ENCODE results near the gene CARD14. TPM values are rescaled to one million over a fixed set of nuclear protein-coding genes. Genes with fewer than 3 reads are reported as not detected.

The CARD14 gene
- total RNA-seq, 1 donor from 2014 or later, result not detected

DNA sequence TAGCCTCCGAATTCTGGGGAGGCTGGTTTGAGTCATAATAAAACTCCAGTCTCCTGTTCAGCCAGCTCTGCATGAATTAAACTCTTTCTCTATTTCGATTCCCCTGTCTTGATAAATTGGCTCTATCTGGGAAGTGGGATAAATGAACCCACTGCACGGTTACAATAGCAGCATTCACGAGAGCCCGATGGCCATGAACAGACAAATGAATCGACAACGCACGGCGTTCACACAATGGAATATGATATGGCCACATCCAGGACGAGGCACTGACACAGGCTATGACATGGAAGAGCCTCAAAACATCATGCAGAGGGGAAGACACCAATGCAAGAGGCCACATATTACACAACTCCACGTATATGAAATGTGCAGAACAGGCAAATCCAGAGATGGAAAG is 5.6 kb upstream of the CARD14 start:
- DNase-seq (ENCODE audit: low read depth), result no peak
- peaks cover 5% of the 10 kb centered on the region for H3K27me3 ChIP-seq (ENCODE audit: control insufficient read depth, insufficient read depth, low read length)
- H3K36me3 ChIP-seq (ENCODE audit: control insufficient read depth, insufficient read depth, low read length), result no peaks in the 10 kb centered on the region
- TF ChIP-seq, protein P1, sequence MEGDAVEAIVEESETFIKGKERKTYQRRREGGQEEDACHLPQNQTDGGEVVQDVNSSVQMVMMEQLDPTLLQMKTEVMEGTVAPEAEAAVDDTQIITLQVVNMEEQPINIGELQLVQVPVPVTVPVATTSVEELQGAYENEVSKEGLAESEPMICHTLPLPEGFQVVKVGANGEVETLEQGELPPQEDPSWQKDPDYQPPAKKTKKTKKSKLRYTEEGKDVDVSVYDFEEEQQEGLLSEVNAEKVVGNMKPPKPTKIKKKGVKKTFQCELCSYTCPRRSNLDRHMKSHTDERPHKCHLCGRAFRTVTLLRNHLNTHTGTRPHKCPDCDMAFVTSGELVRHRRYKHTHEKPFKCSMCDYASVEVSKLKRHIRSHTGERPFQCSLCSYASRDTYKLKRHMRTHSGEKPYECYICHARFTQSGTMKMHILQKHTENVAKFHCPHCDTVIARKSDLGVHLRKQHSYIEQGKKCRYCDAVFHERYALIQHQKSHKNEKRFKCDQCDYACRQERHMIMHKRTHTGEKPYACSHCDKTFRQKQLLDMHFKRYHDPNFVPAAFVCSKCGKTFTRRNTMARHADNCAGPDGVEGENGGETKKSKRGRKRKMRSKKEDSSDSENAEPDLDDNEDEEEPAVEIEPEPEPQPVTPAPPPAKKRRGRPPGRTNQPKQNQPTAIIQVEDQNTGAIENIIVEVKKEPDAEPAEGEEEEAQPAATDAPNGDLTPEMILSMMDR (IDR thresholded peaks at IDR 0.05; ENCODE audit: insufficient read depth, low read length, poor library complexity, severe bottlenecking), result no peak
- no peak overlapping the region for H3K4me3 ChIP-seq (ENCODE audit: low read depth, low read length)

DNA sequence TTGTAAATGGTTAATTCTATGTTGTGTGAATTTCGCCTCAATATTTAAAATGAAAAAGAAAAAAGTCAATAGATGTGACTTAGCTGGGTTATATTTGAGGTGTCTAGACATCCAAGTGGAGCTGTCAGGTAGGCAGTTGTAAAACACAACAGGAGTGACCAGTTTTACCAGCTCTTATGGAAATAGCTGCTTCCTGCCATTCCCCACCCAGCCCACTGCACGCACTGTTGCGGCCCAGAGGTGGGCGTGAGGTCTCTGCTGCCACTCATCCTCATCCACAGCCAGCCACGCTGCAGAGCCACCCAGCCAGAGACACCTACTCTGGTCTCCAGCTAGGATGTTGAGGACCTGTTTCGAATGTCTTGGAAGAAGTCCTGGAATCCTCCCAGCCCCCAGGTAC is 3.4 kb upstream of the CARD14 start:
- Histone ChIP-seq H3K4me3 (ENCODE audit: low read depth, low read length) (no peak overlapping the region), H3K27me3 (ENCODE audit: control insufficient read depth, insufficient read depth, low read length) (peaks cover 9% of the 10 kb centered on the region), H3K36me3 (ENCODE audit: control insufficient read depth, insufficient read depth, low read length) (no peaks in the 10 kb centered on the region)
- DNase-seq (ENCODE audit: low read depth), result no peak
- TF ChIP-seq, protein P1 (IDR thresholded peaks at IDR 0.05; ENCODE audit: insufficient read depth, low read length, poor library complexity, severe bottlenecking), result no peak

DNA sequence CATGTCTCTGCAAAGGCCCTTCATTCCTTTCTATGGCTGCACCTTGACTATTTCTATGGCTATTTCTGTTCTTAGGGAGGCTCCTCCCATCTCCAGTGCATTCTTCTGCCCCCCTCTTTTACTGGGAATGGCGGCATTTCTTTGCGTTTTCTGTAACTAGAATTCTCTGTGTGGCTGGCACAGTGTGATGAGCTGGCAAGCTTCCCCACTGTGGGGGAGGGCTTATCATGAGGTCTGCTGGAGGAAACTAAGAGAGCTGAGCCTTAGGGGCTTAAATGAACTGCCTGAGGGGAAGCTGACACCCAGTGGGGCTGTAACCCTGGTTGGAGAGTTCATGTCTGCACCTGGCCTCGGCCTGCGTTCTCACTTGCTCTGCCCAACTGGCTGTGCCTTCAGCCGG is 1.5 kb upstream of the CARD14 start:
- DNase-seq (ENCODE audit: low read depth), result no peak
- H3K36me3 ChIP-seq (ENCODE audit: control insufficient read depth, insufficient read depth, low read length), result no peaks in the 10 kb centered on the region
- TF ChIP-seq, protein P1 (IDR thresholded peaks at IDR 0.05; ENCODE audit: insufficient read depth, low read length, poor library complexity, severe bottlenecking), result no peak

DNA sequence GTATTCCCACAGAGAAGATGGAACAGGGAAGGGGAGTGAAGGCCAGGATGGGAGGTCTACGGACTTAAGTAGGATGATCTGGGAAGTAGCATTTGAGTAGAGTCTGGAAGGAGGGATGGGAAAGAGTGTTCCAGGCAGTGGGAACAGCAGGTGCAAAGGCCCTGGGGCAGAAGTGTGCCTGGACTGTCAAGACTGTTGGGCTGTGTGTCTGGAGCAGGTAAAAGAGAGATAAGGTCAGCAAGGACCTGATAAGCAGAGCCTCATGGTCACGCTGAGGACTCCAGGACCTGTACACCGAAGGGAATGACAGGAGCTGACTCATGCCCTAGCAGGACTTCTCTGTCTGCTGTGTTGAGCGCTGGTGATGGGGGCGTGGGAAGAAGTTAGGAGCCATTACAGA is 723 bp upstream of the CARD14 start:
- Histone ChIP-seq H3K36me3 (ENCODE audit: control insufficient read depth, insufficient read depth, low read length) (no peaks in the 10 kb centered on the region), H3K4me3 (ENCODE audit: low read depth, low read length) (no peak overlapping the region), H3K27me3 (ENCODE audit: control insufficient read depth, insufficient read depth, low read length) (peaks cover 9% of the 10 kb centered on the region)
- TF ChIP-seq, protein P1 (IDR thresholded peaks at IDR 0.05; ENCODE audit: insufficient read depth, low read length, poor library complexity, severe bottlenecking), result no peak
- DNase-seq (ENCODE audit: low read depth), result no peak

More for the DNA sequence above, 1.5 kb upstream of the CARD14 start:
- Histone ChIP-seq H3K4me3 (ENCODE audit: low read depth, low read length) (no peak overlapping the region), H3K27me3 (ENCODE audit: control insufficient read depth, insufficient read depth, low read length) (peaks cover 9% of the 10 kb centered on the region)

DNA sequence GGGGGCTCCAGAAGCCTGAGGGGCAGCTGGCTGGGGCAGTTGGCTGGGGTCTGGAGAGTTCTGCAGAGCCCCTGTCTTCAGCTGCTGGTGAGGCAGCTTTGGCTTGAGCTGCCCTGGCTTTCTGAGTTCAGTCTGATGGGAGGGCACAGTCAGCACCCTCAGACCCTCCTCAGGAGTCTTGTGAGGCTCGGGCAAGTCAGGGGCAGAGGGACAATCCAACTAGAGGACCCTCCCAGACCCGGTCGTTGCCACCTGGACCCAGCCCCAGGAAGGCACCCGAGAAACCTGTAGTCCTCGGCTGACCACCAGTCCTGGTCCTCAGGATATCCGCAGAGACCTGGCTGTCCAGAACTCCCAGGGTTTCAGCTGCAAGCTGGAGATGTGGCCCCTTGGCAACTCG is 1.9 kb downstream of the CARD14 start:
- Histone ChIP-seq H3K27me3 (ENCODE audit: control insufficient read depth, insufficient read depth, low read length) (peaks cover 11% of the 10 kb centered on the region), H3K36me3 (ENCODE audit: control insufficient read depth, insufficient read depth, low read length) (no peaks in the 10 kb centered on the region), H3K4me3 (ENCODE audit: low read depth, low read length) (no peak overlapping the region)
- TF ChIP-seq, protein P1 (IDR thresholded peaks at IDR 0.05; ENCODE audit: insufficient read depth, low read length, poor library complexity, severe bottlenecking), result no peak
- DNase-seq (ENCODE audit: low read depth), result no peak

DNA sequence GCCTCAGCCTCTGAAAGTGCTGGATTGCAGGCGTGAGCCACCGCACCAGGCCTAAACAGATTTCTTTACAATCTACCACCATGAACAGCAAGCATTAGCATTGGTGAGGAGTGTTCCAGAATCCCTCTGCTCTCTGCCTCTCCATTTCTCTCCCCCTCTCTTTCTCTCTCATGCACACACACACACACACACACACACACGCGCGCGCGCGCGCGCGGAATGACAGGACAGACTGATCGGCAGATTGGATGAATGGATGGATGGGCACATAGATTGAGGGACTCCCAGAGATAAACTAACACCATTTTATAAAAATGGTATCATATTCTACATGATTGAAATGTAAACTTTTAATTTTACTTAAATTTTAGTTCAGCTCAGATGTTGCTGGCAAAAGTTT is 3.3 kb downstream of the CARD14 start:
- Histone ChIP-seq H3K27me3 (ENCODE audit: control insufficient read depth, insufficient read depth, low read length) (peaks cover 14% of the 10 kb centered on the region), H3K4me3 (ENCODE audit: low read depth, low read length) (no peak overlapping the region), H3K36me3 (ENCODE audit: control insufficient read depth, insufficient read depth, low read length) (no peaks in the 10 kb centered on the region)
- DNase-seq (ENCODE audit: low read depth), result no peak
- TF ChIP-seq, protein P1 (IDR thresholded peaks at IDR 0.05; ENCODE audit: insufficient read depth, low read length, poor library complexity, severe bottlenecking), result no peak

All from kidney epithelial cell (primary cell).